Activated CD8-positive, alpha-beta memory T cell treated with anti-CD3 and anti-CD28 coated beads, Interleukin-2, amount 50 U/mL, for 1 hour (primary cell): Measurements from ENCODE around the gene ADAT2.

ENCODE experiments used
- DNase-seq: peaks from one replicate; pipeline ENCODE4 v3.0.0-alpha.2; 2020; ENCODE audit errors: extremely low read depth

Gene ADAT2

DNA sequence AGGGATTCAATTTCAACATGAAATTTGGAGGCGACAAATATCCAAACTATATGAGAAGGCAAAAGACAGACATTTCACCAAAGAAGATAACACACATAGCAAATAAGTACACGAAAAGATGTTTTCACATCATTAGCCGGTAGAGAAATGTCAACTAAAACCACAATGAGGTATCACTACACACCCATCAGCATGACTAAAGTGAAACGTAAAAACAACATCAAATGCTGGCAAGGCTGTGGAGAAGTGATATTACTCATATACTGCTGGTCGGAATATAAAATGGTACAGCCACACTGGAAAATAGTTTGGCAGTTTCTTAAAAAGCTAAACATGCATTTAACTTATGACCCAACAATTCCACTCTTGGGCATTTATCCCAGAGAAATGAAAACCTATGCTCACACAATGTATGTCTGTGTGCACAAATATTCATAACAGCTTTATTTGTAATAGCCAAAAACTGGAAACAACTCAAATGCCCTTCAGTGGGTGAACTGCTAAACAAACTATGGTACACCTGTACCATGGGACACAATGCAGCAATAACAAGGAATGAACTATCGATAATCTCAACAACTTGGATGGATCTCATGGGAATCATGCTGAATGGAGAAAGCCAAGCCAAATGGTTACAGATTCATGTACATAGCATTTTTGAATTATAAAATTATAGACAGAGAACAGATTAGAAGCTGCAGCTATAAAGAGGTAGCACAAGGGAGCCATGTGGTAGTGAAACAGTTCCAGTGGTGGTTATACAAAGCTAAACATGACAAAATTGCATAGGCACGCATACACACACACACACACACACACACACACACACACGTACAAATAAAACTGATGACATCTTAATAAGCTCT is 8.6 kb downstream of the ADAT2 start:
- DNase-seq: no peak

GRCh38 chr6:143441010-143441409 is 9.5 kb downstream of the ADAT2 start:
- no peak for DNase-seq

DNA sequence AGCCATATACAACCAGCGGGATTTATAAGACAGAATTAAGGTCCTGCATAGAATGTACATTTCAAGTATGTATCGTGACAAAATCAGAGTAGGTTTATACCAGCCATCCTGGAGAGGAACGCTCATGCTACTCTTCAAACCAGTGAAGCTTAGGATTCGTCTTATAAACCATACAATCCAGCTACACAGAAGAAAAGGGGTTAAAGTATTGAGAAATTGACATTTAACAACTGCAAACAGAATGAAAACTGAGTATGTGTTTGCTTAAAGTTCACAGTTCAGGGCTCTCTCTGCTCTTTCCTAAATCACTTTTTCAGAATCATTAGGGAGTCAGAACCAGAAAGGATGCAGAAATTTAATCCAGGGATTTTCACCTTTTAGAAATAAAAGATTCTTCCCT is 17.9 kb downstream of the ADAT2 start:
- DNase-seq: no peak

- no peak for DNase-seq
These were observed 19.3 kb downstream of the ADAT2 start for GRCh38 chr6:143431226-143431625.

- DNase-seq: no peak
These were observed 20.5 kb downstream of the ADAT2 start for GRCh38 chr6:143429970-143430369.

- DNase-seq: peak; percentile 30
These were observed 23.2 kb downstream of the ADAT2 start for GRCh38 chr6:143427109-143427817.

- DNase-seq: no peak
These were observed 24.5 kb downstream of the ADAT2 start for GRCh38 chr6:143426026-143426425.

- no peak for DNase-seq
These were observed 31.0 kb downstream of the ADAT2 start for GRCh38 chr6:143419526-143419925.

GRCh38 chr6:143414769-143415168 is 35.7 kb downstream of the ADAT2 start:
- no peak for DNase-seq

DNA sequence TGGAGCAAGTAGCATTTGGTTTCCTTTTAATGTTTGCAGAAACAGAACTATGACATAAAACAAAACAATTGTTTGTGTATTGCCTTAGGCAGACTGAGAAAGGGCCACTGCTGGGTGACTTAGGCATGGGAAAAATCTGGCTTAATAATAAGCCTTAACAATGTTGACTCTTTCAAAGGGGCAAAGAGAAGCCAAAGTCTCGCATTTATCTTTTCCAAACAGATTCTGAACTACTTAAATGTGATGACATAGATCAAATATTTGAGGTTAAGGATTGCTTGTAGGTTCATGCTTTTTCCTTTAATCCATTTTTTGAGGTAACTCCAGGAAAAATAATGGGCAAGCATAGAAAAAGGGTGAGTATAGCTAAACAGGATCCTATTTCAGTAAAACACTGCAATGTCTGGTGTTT is 39.6 kb downstream of the ADAT2 start:
- DNase-seq: no peak

GRCh38 chr6:143408787-143409162 is 41.7 kb downstream of the ADAT2 start:
- no peak for DNase-seq

DNA sequence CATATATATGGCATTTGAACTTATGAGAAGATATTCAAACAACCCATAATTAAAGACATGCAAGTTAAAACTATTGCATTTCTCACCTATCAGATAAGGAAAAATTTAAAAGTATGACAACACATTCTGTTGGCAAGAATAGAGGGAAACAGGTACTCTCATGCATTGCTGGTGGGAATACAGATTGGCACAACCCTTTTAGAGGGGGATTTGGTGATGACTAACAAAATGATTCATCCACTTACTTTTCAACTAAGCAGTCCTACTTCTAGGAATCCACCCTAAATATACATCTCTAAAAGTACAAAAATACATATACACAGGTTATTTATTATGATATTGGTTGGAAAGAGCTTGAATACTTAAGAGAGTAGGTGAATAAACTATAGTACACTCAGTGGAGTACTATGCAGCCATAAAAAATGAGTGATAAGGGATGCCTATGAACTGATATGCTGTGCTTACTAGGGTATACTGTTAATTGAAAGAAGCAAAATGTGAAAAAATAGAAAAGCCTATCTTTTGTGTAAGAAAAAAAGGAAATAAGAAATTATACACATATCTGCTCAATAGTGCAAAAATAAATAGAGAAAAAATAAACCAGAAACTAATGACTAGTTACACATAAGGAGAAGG is 42.2 kb downstream of the ADAT2 start:
- DNase-seq: no peak

DNA sequence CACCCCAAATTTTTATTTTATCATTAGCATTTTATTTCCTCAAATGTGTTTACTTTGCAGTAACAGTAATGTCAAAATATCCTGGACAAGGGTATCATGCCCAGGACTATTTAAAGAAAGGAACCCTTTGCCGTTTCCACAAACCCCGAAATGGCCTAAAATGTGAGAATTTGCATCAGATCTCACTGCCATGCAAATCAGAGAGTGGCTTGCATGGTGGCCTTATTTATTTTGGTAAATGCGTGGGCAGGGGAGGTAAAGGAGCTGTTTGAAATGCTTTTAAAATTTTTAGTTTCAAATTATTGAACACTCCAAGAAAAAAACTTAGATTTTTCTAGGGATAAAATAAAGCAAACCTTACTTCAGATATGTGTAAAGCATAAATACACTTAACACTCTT is 43.8 kb downstream of the ADAT2 start:
- DNase-seq: no peak

DNA sequence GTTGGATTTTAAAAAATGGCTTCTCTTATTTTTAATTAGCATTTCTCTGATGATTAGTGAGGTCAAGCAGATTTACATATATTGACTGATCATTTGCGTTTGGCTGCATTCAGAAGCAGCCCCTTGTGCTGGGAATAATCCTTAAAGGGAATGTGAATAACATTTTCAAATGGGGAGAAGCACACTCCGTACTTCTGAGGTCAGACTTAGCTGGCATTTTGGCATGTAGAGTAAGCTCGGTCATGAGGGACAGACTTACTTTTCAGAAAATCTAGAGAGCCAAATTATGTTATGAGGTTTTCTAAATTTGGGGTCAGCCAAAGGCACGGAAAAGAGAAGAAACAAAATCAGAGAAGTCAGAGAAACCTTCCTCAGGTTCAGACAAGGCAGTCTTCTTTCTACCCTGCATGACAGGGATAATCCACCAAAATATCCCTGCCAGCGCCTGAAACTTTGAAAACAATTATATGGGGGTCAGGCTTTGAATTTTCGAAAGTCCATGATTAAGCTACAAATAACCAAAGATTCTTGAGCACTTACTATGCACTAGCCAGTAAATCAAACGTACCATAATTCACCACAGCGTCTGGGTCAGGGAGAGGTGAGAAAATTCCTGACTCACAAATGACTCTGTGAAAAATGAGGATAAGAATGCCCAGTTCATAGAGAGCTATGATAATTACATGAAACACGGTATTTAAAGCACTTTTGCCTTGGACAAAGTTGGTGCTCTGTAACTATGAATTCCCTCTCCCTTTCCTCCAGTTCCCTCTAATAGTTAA is 44.9 kb downstream of the ADAT2 start:
- DNase-seq: no peak

DNA sequence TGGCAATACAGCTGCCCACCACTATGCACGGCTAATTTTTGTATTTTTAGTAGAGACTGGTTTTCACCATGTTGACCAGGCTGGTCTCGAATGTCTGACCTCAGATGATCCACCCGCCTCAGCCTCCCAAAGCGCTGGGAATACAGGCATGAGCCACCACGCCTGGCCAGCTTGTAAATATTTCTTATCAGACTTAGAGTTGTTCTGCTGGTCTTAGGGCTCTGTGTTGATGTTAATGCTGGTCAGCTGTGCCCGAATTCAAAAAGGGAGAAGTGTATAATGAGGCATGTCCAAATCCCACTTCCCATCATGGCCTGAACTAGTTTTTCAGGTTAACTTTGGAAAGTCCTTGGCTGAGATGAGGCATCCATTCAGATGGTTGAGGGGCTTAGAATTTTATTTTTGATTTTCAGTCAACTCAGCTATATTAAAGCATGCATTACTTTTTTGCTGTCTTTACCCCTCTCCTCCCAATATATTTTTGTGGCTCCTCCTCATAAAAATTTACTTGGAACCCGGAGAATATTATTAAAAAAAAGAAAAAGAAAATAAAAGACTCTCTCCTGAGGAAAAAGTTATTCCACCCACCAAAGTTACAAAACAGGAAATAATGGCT is 47.7 kb downstream of the ADAT2 start:
- no peak for DNase-seq

- DNase-seq: no peak
These were observed 48.7 kb downstream of the ADAT2 start for GRCh38 chr6:143401636-143402370.

- DNase-seq: no peak
These were observed 49.4 kb downstream of the ADAT2 start for GRCh38 chr6:143401068-143401446.

GRCh38 chr6:143400258-143401067 is 50.0 kb downstream of the ADAT2 start:
- DNase-seq: no peak

DNA sequence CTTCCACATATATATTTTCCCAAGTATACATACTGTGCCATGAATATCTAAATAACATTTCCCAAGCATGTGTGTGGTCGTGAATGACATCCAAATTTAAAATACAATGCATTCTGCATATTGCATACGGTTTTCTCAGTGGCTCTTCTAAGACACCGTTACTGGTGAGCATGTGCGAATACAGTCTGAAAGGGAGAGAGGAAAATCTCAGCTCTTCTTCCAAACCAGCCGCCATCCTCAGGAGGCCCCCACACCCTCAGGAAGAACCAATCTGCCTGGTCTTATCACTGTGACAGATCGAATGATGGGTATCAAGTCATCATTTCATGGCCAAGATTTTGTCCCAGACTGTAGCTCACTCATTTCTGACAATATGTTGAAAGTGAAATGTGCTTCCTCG is 50.7 kb downstream of the ADAT2 start:
- no peak for DNase-seq

- DNase-seq: no peak
These were observed 51.3 kb downstream of the ADAT2 start for GRCh38 chr6:143399176-143399575.
